ENCODE data around the gene RAMP2. TPM values are rescaled to one million over a fixed set of nuclear protein-coding genes. Genes with fewer than 3 reads are reported as not detected.

Gene RAMP2
- polyA plus RNA-seq, 4 donors, result 1.1 to 48.2 (median 16.4) TPM

GRCh38 chr17:42773290-42774035 lies 12.4 kb downstream of the RAMP2 start, which contains the start of gene VPS25:
Gene VPS25 (plus strand): TSS chr17:42773449. CDS start chr17:42773476, 27 bp downstream.
- DNase-seq (peak; percentile 88 to 89), FAIRE-seq (no peak)
- peak within 1 kb of the TSS; percentile 78 to 83 (median 80) for H3K4me3 ChIP-seq (ENCODE audit: low read depth in 1 of 3, low read length in 3 of 3)
- H3K9me3 ChIP-seq (ENCODE audit: control insufficient read depth in 2 of 2, insufficient read depth in 1 of 2, low read depth in 1 of 2, low read length in 1 of 2), result no peaks in the 10 kb centered on the region
- peak within 1 kb of the TSS; percentile 75 to 91 (median 81) for H3K27ac ChIP-seq (ENCODE audit: low read depth in 1 of 3, low read length in 2 of 3)
- H3K4me1 ChIP-seq (ENCODE audit: control insufficient read depth in 3 of 3, insufficient read depth in 2 of 3, low read depth in 1 of 3, low read length in 2 of 3), result peaks cover 3 to 7% (median 5%) of the 10 kb centered on the region in 3 donors
- peaks cover 7 to 34% (median 7%) of the 10 kb centered on the region in 3 donors for H3K36me3 ChIP-seq (ENCODE audit: control insufficient read depth in 3 of 3, insufficient read depth in 2 of 3, low read depth in 1 of 3, low read length in 3 of 3)
- H3K27me3 ChIP-seq (ENCODE audit: control insufficient read depth in 3 of 3, insufficient read depth in 3 of 3, low read length in 3 of 3), result no peaks in the 10 kb centered on the region
- 0 to 2% (median 0%) methylated on average over 38 to 39 of the region's 39 CpGs for WGBS, 3 donors

GRCh38 chr17:42774066-42774745 lies 13.2 kb downstream of the RAMP2 start:
- DNase-seq (no peak), FAIRE-seq (no peak)
- peak overlapping the region in 2 of 3 donors; percentile 78 to 80 for H3K4me3 ChIP-seq (ENCODE audit: low read depth in 1 of 3, low read length in 3 of 3)
- H3K36me3 ChIP-seq (ENCODE audit: control insufficient read depth in 3 of 3, insufficient read depth in 2 of 3, low read depth in 1 of 3, low read length in 3 of 3), result peaks cover 7 to 42% (median 9%) of the 10 kb centered on the region in 3 donors
- peaks cover 3 to 12% (median 5%) of the 10 kb centered on the region in 3 donors for H3K4me1 ChIP-seq (ENCODE audit: control insufficient read depth in 3 of 3, insufficient read depth in 2 of 3, low read depth in 1 of 3, low read length in 2 of 3)
- 70 to 78% (median 72%) methylated on average over 3 of the region's 3 CpGs for whole genome bisulfite sequencing, 3 donors
- H3K27me3 ChIP-seq (ENCODE audit: control insufficient read depth in 3 of 3, insufficient read depth in 3 of 3, low read length in 3 of 3), result no peaks in the 10 kb centered on the region
- H3K27ac ChIP-seq (ENCODE audit: low read depth in 1 of 3, low read length in 2 of 3), result peak overlapping the region in 2 of 3 donors; percentile 75 to 91
- H3K9me3 ChIP-seq (ENCODE audit: control insufficient read depth in 2 of 2, insufficient read depth in 1 of 2, low read depth in 1 of 2, low read length in 1 of 2), result no peaks in the 10 kb centered on the region

- no peak overlapping the region for H3K4me3 ChIP-seq (ENCODE audit: low read depth in 1 of 3, low read length in 3 of 3)
- H3K27me3 ChIP-seq (ENCODE audit: control insufficient read depth in 3 of 3, insufficient read depth in 3 of 3, low read length in 3 of 3), result no peaks in the 10 kb centered on the region
- peaks cover 7 to 52% (median 9%) of the 10 kb centered on the region in 3 donors for H3K36me3 ChIP-seq (ENCODE audit: control insufficient read depth in 3 of 3, insufficient read depth in 2 of 3, low read depth in 1 of 3, low read length in 3 of 3)
- FAIRE-seq, result no peak
- DNase-seq, result no peak
- H3K9me3 ChIP-seq (ENCODE audit: control insufficient read depth in 2 of 2, insufficient read depth in 1 of 2, low read depth in 1 of 2, low read length in 1 of 2), result no peaks in the 10 kb centered on the region
- H3K4me1 ChIP-seq (ENCODE audit: control insufficient read depth in 3 of 3, insufficient read depth in 2 of 3, low read depth in 1 of 3, low read length in 2 of 3), result peaks cover 3 to 23% (median 5%) of the 10 kb centered on the region in 3 donors
- no peak overlapping the region for H3K27ac ChIP-seq (ENCODE audit: low read depth in 1 of 3, low read length in 2 of 3)
- WGBS, 3 donors, result 64 to 74% (median 71%) methylated on average over 3 of the region's 3 CpGs
Measured at GRCh38 chr17:42775534-42776098, 14.6 kb downstream of the RAMP2 start.

GRCh38 chr17:42778570-42778969 lies 17.5 kb downstream of the RAMP2 start:
- Histone ChIP-seq H3K4me1 (ENCODE audit: control insufficient read depth in 3 of 3, insufficient read depth in 2 of 3, low read depth in 1 of 3, low read length in 2 of 3) (peaks cover 3 to 47% (median 5%) of the 10 kb centered on the region in 3 donors), H3K4me3 (ENCODE audit: low read depth in 1 of 3, low read length in 3 of 3) (no peak overlapping the region), H3K36me3 (ENCODE audit: control insufficient read depth in 3 of 3, insufficient read depth in 2 of 3, low read depth in 1 of 3, low read length in 3 of 3) (peaks cover 7 to 65% (median 9%) of the 10 kb centered on the region in 3 donors), H3K9me3 (ENCODE audit: control insufficient read depth in 2 of 2, insufficient read depth in 1 of 2, low read depth in 1 of 2, low read length in 1 of 2) (no peaks in the 10 kb centered on the region), H3K27ac (ENCODE audit: low read depth in 1 of 3, low read length in 2 of 3) (peak overlapping the region in 1 of 3 donors; percentile 88), H3K27me3 (ENCODE audit: control insufficient read depth in 3 of 3, insufficient read depth in 3 of 3, low read length in 3 of 3) (peaks cover 0 to 25% (median 3%) of the 10 kb centered on the region in 3 donors)
- 86 to 95% (median 91%) methylated on average over 5 of the region's 5 CpGs for WGBS, 3 donors
- no peak for DNase-seq
- no peak for FAIRE-seq

GRCh38 chr17:42779304-42779935 lies 18.4 kb downstream of the RAMP2 start:
- Histone ChIP-seq H3K4me1 (ENCODE audit: control insufficient read depth in 3 of 3, insufficient read depth in 2 of 3, low read depth in 1 of 3, low read length in 2 of 3) (peaks cover 0 to 42% (median 0%) of the 10 kb centered on the region in 3 donors), H3K4me3 (ENCODE audit: low read depth in 1 of 3, low read length in 3 of 3) (no peak overlapping the region)
- FAIRE-seq, result no peak

GRCh38 chr17:42779936-42780850 lies 19.2 kb downstream of the RAMP2 start, which contains the start of gene WNK4:
Gene WNK4 (plus strand): TSS chr17:42780610. CDS start chr17:42780699, 89 bp downstream.
- FAIRE-seq (no peak), DNase-seq (peak; percentile 56 to 90)
- no peaks in the 10 kb centered on the region for H3K9me3 ChIP-seq (ENCODE audit: control insufficient read depth in 2 of 2, insufficient read depth in 1 of 2, low read depth in 1 of 2, low read length in 1 of 2)
- peak within 1 kb of the TSS; percentile 3 to 60 (median 47) for H3K4me3 ChIP-seq (ENCODE audit: low read depth in 1 of 3, low read length in 3 of 3)
- H3K27ac ChIP-seq (ENCODE audit: low read depth in 1 of 3, low read length in 2 of 3), result peak within 1 kb of the TSS in 2 of 3 donors; percentile 64 to 88
- H3K27me3 ChIP-seq (ENCODE audit: control insufficient read depth in 3 of 3, insufficient read depth in 3 of 3, low read length in 3 of 3), result peaks cover 0 to 42% (median 11%) of the 10 kb centered on the region in 3 donors
- WGBS, 3 donors, result 6 to 8% (median 7%) methylated on average over 32 to 65 of the region's 65 CpGs
- peaks cover 7 to 77% (median 9%) of the 10 kb centered on the region in 3 donors for H3K36me3 ChIP-seq (ENCODE audit: control insufficient read depth in 3 of 3, insufficient read depth in 2 of 3, low read depth in 1 of 3, low read length in 3 of 3)
- H3K4me1 ChIP-seq (ENCODE audit: control insufficient read depth in 3 of 3, insufficient read depth in 2 of 3, low read depth in 1 of 3, low read length in 2 of 3), result peaks cover 0 to 40% (median 0%) of the 10 kb centered on the region in 3 donors

More at GRCh38 chr17:42779304-42779935, 18.4 kb downstream of the RAMP2 start:
- DNase-seq, result no peak
- peak overlapping the region in 2 of 3 donors; percentile 28 to 88 for H3K27ac ChIP-seq (ENCODE audit: low read depth in 1 of 3, low read length in 2 of 3)
- H3K27me3 ChIP-seq (ENCODE audit: control insufficient read depth in 3 of 3, insufficient read depth in 3 of 3, low read length in 3 of 3), result peaks cover 0 to 34% (median 8%) of the 10 kb centered on the region in 3 donors
- peaks cover 7 to 74% (median 9%) of the 10 kb centered on the region in 3 donors for H3K36me3 ChIP-seq (ENCODE audit: control insufficient read depth in 3 of 3, insufficient read depth in 2 of 3, low read depth in 1 of 3, low read length in 3 of 3)
- 35 to 57% (median 50%) methylated on average over 3 of the region's 3 CpGs for WGBS, 3 donors
- no peaks in the 10 kb centered on the region for H3K9me3 ChIP-seq (ENCODE audit: control insufficient read depth in 2 of 2, insufficient read depth in 1 of 2, low read depth in 1 of 2, low read length in 1 of 2)

- WGBS, 3 donors, result 3 to 5% (median 3%) methylated on average over 35 to 39 of the region's 39 CpGs
- no peak for DNase-seq
- peak overlapping the region; percentile 3 to 60 (median 47) for H3K4me3 ChIP-seq (ENCODE audit: low read depth in 1 of 3, low read length in 3 of 3)
- peak overlapping the region in 1 of 3 donors; percentile 64 for H3K27ac ChIP-seq (ENCODE audit: low read depth in 1 of 3, low read length in 2 of 3)
- no peak for FAIRE-seq
- H3K27me3 ChIP-seq (ENCODE audit: control insufficient read depth in 3 of 3, insufficient read depth in 3 of 3, low read length in 3 of 3), result peaks cover 0 to 50% (median 13%) of the 10 kb centered on the region in 3 donors
- H3K36me3 ChIP-seq (ENCODE audit: control insufficient read depth in 3 of 3, insufficient read depth in 2 of 3, low read depth in 1 of 3, low read length in 3 of 3), result peaks cover 3 to 73% (median 6%) of the 10 kb centered on the region in 3 donors
- H3K9me3 ChIP-seq (ENCODE audit: control insufficient read depth in 2 of 2, insufficient read depth in 1 of 2, low read depth in 1 of 2, low read length in 1 of 2), result no peaks in the 10 kb centered on the region
- peaks cover 0 to 40% (median 0%) of the 10 kb centered on the region in 3 donors for H3K4me1 ChIP-seq (ENCODE audit: control insufficient read depth in 3 of 3, insufficient read depth in 2 of 3, low read depth in 1 of 3, low read length in 2 of 3)
Measured at GRCh38 chr17:42780851-42781638, 20.0 kb downstream of the RAMP2 start.

All from small intestine (tissue), 7 donors.